CD14-positive monocyte (primary cell): ENCODE results near the gene FER1L5. TPM values are rescaled to one million over a fixed set of nuclear protein-coding genes. Genes with fewer than 3 reads are reported as not detected.
A peak's percentile ranks its signal among the peaks of the same experiment; 100 is the strongest.

Source experiments
- DNase-seq, 3 donors: peaks; one replicate each; pipeline ENCODE4 v3.0.0-alpha.2; 2011 to 2022
- H2AFZ ChIP-seq: 2 replicates; pipeline ENCODE4 v1.6.0; 2012; ENCODE audit warnings: mild to moderate bottlenecking, low read depth, low read length, inconsistent platforms; ENCODE audit not compliant: insufficient read depth, poor library complexity, severe bottlenecking
- H3K27ac ChIP-seq, 2 donors: 1 replicate in 1 of 2; 2 replicates in 1 of 2; pipeline ENCODE4 v1.5.1; 2012 to 2013; ENCODE audit warnings: low read length in 2 of 2, control low read depth in 1 of 2, inconsistent platforms in 1 of 2, low read depth in 1 of 2, mild to moderate bottlenecking in 1 of 2
- H3K27me3 ChIP-seq, 2 donors: one replicate each; pipeline versions ENCODE4 v1.6.0 to v1.6.1; 2011 to 2013; ENCODE audit warnings: low read length in 2 of 2; ENCODE audit not compliant: control insufficient read depth in 2 of 2, insufficient read depth in 2 of 2
- H3K36me3 ChIP-seq, 2 donors: replicated peaks in 1 of 2; 1 replicate in 1 of 2; 2 replicates in 1 of 2; pipeline versions ENCODE4 v1.5.1 to v1.6.1; 2012 to 2013; ENCODE audit warnings: low read length in 2 of 2, control low read depth in 1 of 2, inconsistent platforms in 1 of 2, mild to moderate bottlenecking in 1 of 2; ENCODE audit not compliant: insufficient read depth in 2 of 2, control insufficient read depth in 1 of 2
- H3K4me1 ChIP-seq, 2 donors: 1 replicate in 1 of 2; 2 replicates in 1 of 2; pipeline versions ENCODE4 v1.5.1 to v1.6.1; 2012 to 2013; ENCODE audit warnings: low read length in 2 of 2, control low read depth in 1 of 2, inconsistent platforms in 1 of 2, mild to moderate bottlenecking in 1 of 2, moderate library complexity in 1 of 2; ENCODE audit not compliant: insufficient read depth in 2 of 2, control insufficient read depth in 1 of 2
- H3K4me2 ChIP-seq: replicated peaks from 2 replicates; pipeline ENCODE3; 2012; ENCODE audit warnings: low read length, moderate library complexity, mild to moderate bottlenecking; ENCODE audit not compliant: poor library complexity, severe bottlenecking; ENCODE audit errors: extremely low read depth
- H3K4me3 ChIP-seq, 3 experiments: fragments of 200-600 bp in 1 of 3; sonication (generic) in 1 of 3; replicated peaks in 1 of 3; 1 replicate in 2 of 3; 2 replicates in 1 of 3; pipeline ENCODE4 v1.5.1; 2011 to 2013; ENCODE audit warnings: low read length in 3 of 3, mild to moderate bottlenecking in 3 of 3, control low read depth in 2 of 3, low read depth in 2 of 3, inconsistent platforms in 1 of 3, moderate library complexity in 1 of 3
- H3K79me2 ChIP-seq: 2 replicates; pipeline ENCODE4 v1.6.0; 2012; ENCODE audit warnings: mild to moderate bottlenecking, control low read depth, inconsistent platforms, low read length, moderate library complexity; ENCODE audit not compliant: insufficient read depth
- H3K9ac ChIP-seq: 2 replicates; pipeline ENCODE4 v1.6.0; 2017; ENCODE audit warnings: low read length, mild to moderate bottlenecking; ENCODE audit not compliant: insufficient read depth, poor library complexity, severe bottlenecking
- H3K9me3 ChIP-seq, 2 donors: replicated peaks in 1 of 2; 1 replicate in 1 of 2; 2 replicates in 1 of 2; pipeline versions ENCODE4 v1.5.1 to v1.6.1; 2012 to 2013; ENCODE audit warnings: low read length in 2 of 2, control low read depth in 1 of 2; ENCODE audit not compliant: control insufficient read depth in 1 of 2, insufficient read depth in 1 of 2
- H4K20me1 ChIP-seq: 2 replicates; pipeline ENCODE4 v1.6.0; 2012; ENCODE audit warnings: mild to moderate bottlenecking, low read length, control low read depth, moderate library complexity; ENCODE audit not compliant: insufficient read depth
- H3K27ac Mint-ChIP-seq, 7 donors: one replicate each; pipeline ENCODE4 v1.8.0; 2020; ENCODE audit warnings: mild to moderate bottlenecking in 7 of 7, mixed read lengths in 7 of 7, moderate library complexity in 6 of 7, inconsistent platforms in 2 of 7
- H3K27me3 Mint-ChIP-seq, 3 donors: one replicate each; pipeline ENCODE4 v1.8.0; 2021 to 2022; ENCODE audit warnings: low read depth in 3 of 3, mild to moderate bottlenecking in 3 of 3, mixed read lengths in 3 of 3, moderate library complexity in 3 of 3, inconsistent platforms in 1 of 3
- H3K36me3 Mint-ChIP-seq, 2 donors: one replicate each; pipeline ENCODE4 v1.8.0; 2020; ENCODE audit warnings: mixed read lengths in 2 of 2, inconsistent platforms in 1 of 2, mild to moderate bottlenecking in 1 of 2
- H3K4me1 Mint-ChIP-seq: one replicate; pipeline ENCODE4 v1.8.0; 2020; ENCODE audit warnings: mild to moderate bottlenecking, mixed read lengths
- H3K4me3 Mint-ChIP-seq, 2 donors: one replicate each; pipeline ENCODE4 v1.8.0; 2020; ENCODE audit warnings: mild to moderate bottlenecking in 2 of 2, mixed read lengths in 2 of 2, moderate library complexity in 1 of 2
- H3K9me3 Mint-ChIP-seq, 7 donors: one replicate each; pipeline ENCODE4 v1.8.0; 2020 to 2022; ENCODE audit warnings: mixed read lengths in 7 of 7, mild to moderate bottlenecking in 6 of 7, moderate library complexity in 6 of 7, inconsistent platforms in 2 of 7
- WGBS: methylation state at CpG from one replicate; pipeline ENCODE4 v1.1.5; 2013; ENCODE audit warnings: missing lambda C conversion rate; ENCODE audit not compliant: insufficient coverage; 5-methylcytosine and 5-hydroxymethylcytosine counted together
- intact Hi-C, 2 donors: fragments of 100-400 bp; cut with micrococcal nuclease; formaldehyde crosslinking; loops; one replicate each; pipeline versions ENCODE4 v1.15.0 to v1.15.1; 2023
- polyA plus RNA-seq, 3 donors: library from polyadenylated mRNA; depleted of rRNA in 1 of 3; unstranded in 2 of 3; stranded (reverse) in 1 of 3; fragments of 300-500 nt in 2 of 3; fragments of >200 nt in 1 of 3; fragmentation: Illumina TruSeq in 2 of 3; gene quantifications; 1 replicate in 2 of 3; 2 replicates in 1 of 3; pipeline ENCODE4 v1.2.3, GENCODE V29; 2012 to 2021
- TF ChIP-seq, protein P1 (sequence below): fragments of 200-600 bp; IDR thresholded peaks from one replicate; pipeline ENCODE4 v1.8.0; 2022; ENCODE audit warnings: antibody characterized with exemption, mild to moderate bottlenecking

The FER1L5 gene
- polyA plus RNA-seq, 3 donors, result not detected

DNA sequence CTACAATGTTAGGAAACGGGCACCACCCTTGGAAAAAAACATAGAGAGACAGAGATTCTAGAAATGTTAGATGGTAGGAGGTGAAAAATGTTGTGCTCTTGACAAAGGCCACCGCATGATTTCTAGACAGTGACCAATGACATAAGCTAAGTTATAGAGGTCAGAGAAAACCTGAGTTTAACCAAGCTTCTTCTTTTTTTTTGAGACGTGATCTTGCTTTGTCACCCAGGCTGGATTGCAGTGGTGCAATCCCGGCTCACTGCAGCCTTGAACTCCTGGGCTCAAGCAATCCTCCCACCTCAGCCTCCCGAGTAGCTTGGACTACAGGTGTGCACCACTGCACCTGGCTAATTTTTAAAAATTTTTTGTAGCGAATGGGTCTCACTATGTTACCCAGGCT is 13.0 kb downstream of the FER1L5 start:
- intact Hi-C loops, result no loop called here
- TF ChIP-seq, protein P1, sequence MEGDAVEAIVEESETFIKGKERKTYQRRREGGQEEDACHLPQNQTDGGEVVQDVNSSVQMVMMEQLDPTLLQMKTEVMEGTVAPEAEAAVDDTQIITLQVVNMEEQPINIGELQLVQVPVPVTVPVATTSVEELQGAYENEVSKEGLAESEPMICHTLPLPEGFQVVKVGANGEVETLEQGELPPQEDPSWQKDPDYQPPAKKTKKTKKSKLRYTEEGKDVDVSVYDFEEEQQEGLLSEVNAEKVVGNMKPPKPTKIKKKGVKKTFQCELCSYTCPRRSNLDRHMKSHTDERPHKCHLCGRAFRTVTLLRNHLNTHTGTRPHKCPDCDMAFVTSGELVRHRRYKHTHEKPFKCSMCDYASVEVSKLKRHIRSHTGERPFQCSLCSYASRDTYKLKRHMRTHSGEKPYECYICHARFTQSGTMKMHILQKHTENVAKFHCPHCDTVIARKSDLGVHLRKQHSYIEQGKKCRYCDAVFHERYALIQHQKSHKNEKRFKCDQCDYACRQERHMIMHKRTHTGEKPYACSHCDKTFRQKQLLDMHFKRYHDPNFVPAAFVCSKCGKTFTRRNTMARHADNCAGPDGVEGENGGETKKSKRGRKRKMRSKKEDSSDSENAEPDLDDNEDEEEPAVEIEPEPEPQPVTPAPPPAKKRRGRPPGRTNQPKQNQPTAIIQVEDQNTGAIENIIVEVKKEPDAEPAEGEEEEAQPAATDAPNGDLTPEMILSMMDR, result no peak
- H3K4me1 ChIP-seq, result peaks cover 34 to 36% of the 10 kb centered on the region in 2 donors
- H3K9me3 ChIP-seq, result no peaks in the 10 kb centered on the region
- H3K4me2 ChIP-seq, result peak overlapping the region; percentile 12
- H3K79me2 ChIP-seq, result no peaks in the 10 kb centered on the region
- no peaks in the 10 kb centered on the region for H3K27me3 ChIP-seq
- DNase-seq, result peak; percentile 68 to 82 (median 70)
- peaks cover 0 to 2% (median 0%) of the 10 kb centered on the region in 7 donors for H3K9me3 Mint-ChIP-seq
- no peak overlapping the region for H3K9ac ChIP-seq
- H3K4me1 Mint-ChIP-seq, result peaks cover 36% of the 10 kb centered on the region
- no peaks in the 10 kb centered on the region for H3K36me3 Mint-ChIP-seq
- no peak overlapping the region for H3K4me3 Mint-ChIP-seq
- H2AFZ ChIP-seq, result no peak overlapping the region
- no peaks in the 10 kb centered on the region for H4K20me1 ChIP-seq
- peak overlapping the region; percentile 67 to 81 for H3K27ac ChIP-seq
- H3K27ac Mint-ChIP-seq, result peak overlapping the region; percentile 87 to 95 (median 93)
- H3K36me3 ChIP-seq, result no peaks in the 10 kb centered on the region
- H3K27me3 Mint-ChIP-seq, result peaks cover 0 to 3% (median 2%) of the 10 kb centered on the region in 3 donors
- H3K4me3 ChIP-seq, result no peak overlapping the region
- 25% methylated on average over 6 of the region's 6 CpGs for WGBS

DNA sequence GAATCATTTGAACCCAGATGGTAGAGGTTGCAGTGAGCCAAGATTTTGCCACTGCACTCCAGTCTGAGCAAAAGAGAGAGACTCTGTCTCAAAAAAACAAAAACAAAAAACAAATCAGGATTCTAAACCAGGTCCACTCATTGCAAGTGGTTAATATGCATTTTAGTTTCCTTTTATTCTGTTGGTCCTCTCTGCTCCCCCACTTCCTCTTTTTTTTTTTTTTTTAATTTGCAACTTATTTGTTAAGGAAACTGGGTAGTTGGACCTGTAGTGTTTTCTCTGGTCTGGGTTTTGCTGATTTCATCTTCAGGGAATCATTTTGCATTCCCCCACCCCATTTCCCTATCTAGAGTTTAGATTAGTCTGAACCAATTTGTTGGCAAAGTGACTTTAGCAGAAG is 14.0 kb downstream of the FER1L5 start:
- H3K27me3 ChIP-seq, result no peaks in the 10 kb centered on the region
- H3K4me1 ChIP-seq, result peaks cover 34 to 36% of the 10 kb centered on the region in 2 donors
- H3K9ac ChIP-seq, result no peak overlapping the region
- H3K9me3 ChIP-seq, result no peaks in the 10 kb centered on the region
- no peaks in the 10 kb centered on the region for H4K20me1 ChIP-seq
- Mint-ChIP-seq H3K27me3 (no peaks in the 10 kb centered on the region), H3K27ac (peak overlapping the region; percentile 87 to 95 (median 93)), H3K4me3 (no peak overlapping the region), H3K9me3 (peaks cover 0 to 2% (median 0%) of the 10 kb centered on the region in 7 donors), H3K36me3 (no peaks in the 10 kb centered on the region), H3K4me1 (peaks cover 33% of the 10 kb centered on the region)
- H3K4me2 ChIP-seq, result peak overlapping the region; percentile 19
- no peaks in the 10 kb centered on the region for H3K79me2 ChIP-seq
- no peaks in the 10 kb centered on the region for H3K36me3 ChIP-seq
- no peak overlapping the region for H2AFZ ChIP-seq
- DNase-seq, result peak; percentile 47 to 59 (median 50)
- TF ChIP-seq, protein P1, result no peak
- peak overlapping the region in 1 of 3 experiments; percentile 38 for H3K4me3 ChIP-seq
- intact Hi-C loops, result loop anchor here in 1 of 2 donors (2.0 kb wide), 1 partner anchor 18 kb away; the partner anchor contains the start of gene KANSL3
- H3K27ac ChIP-seq, result peak overlapping the region; percentile 67 to 81
